Mucosa of rectum (tissue), 2 donors: ENCODE measurements around the gene SMAD3.

Source experiments
- H3K27ac ChIP-seq, 2 donors: one replicate each; pipeline ENCODE4 v1.7.0; 2013; ENCODE audit warnings: inconsistent platforms in 2 of 2, low read depth in 2 of 2, low read length in 2 of 2
- H3K27me3 ChIP-seq, 2 donors: one replicate each; pipeline ENCODE4 v1.7.0; 2013; ENCODE audit warnings: low read length in 2 of 2; ENCODE audit not compliant: control insufficient read depth in 2 of 2, insufficient read depth in 2 of 2
- H3K36me3 ChIP-seq, 2 donors: one replicate each; pipeline ENCODE4 v1.7.0; 2013; ENCODE audit warnings: low read length in 2 of 2; ENCODE audit not compliant: control insufficient read depth in 2 of 2, insufficient read depth in 2 of 2
- H3K4me1 ChIP-seq, 2 donors: one replicate each; pipeline ENCODE4 v1.7.0; 2013; ENCODE audit warnings: low read length in 2 of 2, mild to moderate bottlenecking in 1 of 2; ENCODE audit not compliant: control insufficient read depth in 2 of 2, insufficient read depth in 2 of 2
- H3K4me3 ChIP-seq, 2 donors: one replicate each; pipeline ENCODE4 v1.7.0; 2013; ENCODE audit warnings: low read length in 2 of 2
- H3K9ac ChIP-seq, 2 donors: one replicate each; pipeline ENCODE4 v1.7.0; 2013; ENCODE audit warnings: low read length in 2 of 2, low read depth in 1 of 2, mild to moderate bottlenecking in 1 of 2
- H3K9me3 ChIP-seq, 2 donors: one replicate each; pipeline ENCODE4 v1.7.0; 2013; ENCODE audit warnings: low read length in 2 of 2; ENCODE audit not compliant: control insufficient read depth in 2 of 2
- donor health status: healthy.
- donor health status: Normal muscosa, but diverticular disease.

The SMAD3 gene

DNA sequence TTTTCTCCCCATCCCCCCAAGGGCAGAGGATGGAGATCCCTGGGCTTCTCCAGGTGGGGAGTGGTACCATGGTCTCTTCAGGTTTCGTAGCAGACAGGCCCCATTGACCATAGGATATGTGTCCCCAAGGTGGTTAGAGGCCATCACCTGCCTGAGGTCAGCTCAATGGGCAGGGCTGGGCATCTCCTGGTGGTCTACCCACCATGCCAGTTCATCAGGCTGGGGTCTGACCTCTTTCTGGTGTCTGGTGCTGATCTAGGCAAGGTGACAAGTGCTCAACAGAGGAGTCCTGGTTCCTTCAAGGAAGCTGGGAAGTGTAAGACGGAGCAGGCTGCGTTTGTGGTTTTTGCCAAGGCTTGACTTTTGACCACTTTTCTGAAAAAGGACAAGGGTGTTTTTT lies 71.4 kb downstream of the SMAD3 start:
- no peak overlapping the region for H3K9ac ChIP-seq
- H3K36me3 ChIP-seq, result peaks cover 0 to 2% of the 10 kb centered on the region in 2 donors
- no peaks in the 10 kb centered on the region for H3K27me3 ChIP-seq
- peak overlapping the region in 1 of 2 donors; percentile 38 for H3K27ac ChIP-seq
- H3K9me3 ChIP-seq, result no peaks in the 10 kb centered on the region
- H3K4me3 ChIP-seq, result no peak overlapping the region
- H3K4me1 ChIP-seq, result peaks cover 25 to 30% of the 10 kb centered on the region in 2 donors

DNA sequence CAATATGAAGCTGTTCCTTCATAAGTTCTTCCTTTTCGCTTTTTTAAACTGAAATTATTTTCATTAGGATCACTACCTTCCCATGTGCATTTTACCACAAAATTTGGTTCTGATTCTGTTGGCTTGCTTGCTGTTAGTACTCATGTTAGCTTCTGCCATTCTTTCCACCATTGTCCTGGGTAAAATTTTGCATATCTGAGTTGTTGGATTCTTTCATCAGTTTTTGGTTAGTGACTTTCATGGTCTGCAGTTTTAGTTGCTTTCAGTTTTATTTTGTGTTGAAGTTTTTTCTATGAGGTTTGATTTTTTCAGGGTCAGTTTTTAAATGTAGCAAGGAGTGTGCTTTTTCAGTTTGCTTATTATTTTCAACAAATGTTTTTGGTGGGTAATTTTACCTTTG lies 71.9 kb downstream of the SMAD3 start:
- H3K9ac ChIP-seq, result no peak overlapping the region
- H3K36me3 ChIP-seq, result peaks cover 0 to 2% of the 10 kb centered on the region in 2 donors
- no peak overlapping the region for H3K4me3 ChIP-seq
- peaks cover 25 to 30% of the 10 kb centered on the region in 2 donors for H3K4me1 ChIP-seq
- H3K27ac ChIP-seq, result peak overlapping the region; percentile 54 to 56
- no peaks in the 10 kb centered on the region for H3K9me3 ChIP-seq
- no peaks in the 10 kb centered on the region for H3K27me3 ChIP-seq

DNA sequence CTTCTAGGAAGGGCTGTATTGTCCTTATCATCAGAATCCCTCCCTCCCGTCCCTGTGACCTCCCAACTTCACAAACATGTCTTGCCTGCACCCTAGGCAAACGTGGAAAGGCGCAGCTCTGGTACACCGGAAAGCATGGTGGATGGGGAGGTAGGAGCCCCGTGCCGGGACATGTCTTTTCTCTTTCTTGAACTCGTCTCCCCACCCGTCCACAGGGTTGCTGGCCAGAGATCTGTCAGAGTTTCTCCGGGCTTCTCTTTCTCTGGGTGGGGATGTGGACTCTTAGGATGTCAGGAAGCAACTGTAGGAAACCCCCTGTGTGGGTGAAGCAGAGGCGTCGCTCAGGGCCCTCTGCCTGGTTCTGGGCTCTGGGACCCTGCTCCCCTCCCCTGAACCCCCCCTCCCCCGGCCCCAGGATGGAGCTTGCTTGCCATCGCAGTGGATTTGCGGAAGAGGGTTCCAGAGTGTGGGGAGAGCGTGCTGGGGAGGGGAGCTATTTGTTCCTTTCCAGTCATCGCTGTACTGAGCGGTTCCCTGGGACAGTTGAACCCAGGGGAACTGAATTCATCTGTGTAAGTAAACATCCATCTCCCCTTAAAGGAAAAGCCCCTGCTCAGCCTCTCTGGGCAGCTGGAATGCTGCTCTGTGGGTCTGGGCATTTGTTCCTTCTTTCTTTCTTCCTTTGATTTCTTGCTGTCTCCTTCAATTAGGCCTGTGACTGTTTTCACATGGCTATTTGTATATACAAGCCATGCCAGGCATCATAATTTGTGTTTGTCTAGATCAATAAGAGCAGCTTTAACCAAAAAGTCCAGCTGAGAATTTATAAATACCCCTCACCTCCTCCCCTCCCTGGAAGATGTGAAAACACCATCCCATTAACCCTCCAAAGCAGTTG lies 72.8 kb downstream of the SMAD3 start:
- peaks cover 0 to 2% of the 10 kb centered on the region in 2 donors for H3K36me3 ChIP-seq
- H3K4me1 ChIP-seq, result peaks cover 24 to 30% of the 10 kb centered on the region in 2 donors
- no peak overlapping the region for H3K9ac ChIP-seq
- H3K27ac ChIP-seq, result peak overlapping the region; percentile 54 to 56
- H3K27me3 ChIP-seq, result no peaks in the 10 kb centered on the region
- H3K4me3 ChIP-seq, result no peak overlapping the region
- no peaks in the 10 kb centered on the region for H3K9me3 ChIP-seq

DNA sequence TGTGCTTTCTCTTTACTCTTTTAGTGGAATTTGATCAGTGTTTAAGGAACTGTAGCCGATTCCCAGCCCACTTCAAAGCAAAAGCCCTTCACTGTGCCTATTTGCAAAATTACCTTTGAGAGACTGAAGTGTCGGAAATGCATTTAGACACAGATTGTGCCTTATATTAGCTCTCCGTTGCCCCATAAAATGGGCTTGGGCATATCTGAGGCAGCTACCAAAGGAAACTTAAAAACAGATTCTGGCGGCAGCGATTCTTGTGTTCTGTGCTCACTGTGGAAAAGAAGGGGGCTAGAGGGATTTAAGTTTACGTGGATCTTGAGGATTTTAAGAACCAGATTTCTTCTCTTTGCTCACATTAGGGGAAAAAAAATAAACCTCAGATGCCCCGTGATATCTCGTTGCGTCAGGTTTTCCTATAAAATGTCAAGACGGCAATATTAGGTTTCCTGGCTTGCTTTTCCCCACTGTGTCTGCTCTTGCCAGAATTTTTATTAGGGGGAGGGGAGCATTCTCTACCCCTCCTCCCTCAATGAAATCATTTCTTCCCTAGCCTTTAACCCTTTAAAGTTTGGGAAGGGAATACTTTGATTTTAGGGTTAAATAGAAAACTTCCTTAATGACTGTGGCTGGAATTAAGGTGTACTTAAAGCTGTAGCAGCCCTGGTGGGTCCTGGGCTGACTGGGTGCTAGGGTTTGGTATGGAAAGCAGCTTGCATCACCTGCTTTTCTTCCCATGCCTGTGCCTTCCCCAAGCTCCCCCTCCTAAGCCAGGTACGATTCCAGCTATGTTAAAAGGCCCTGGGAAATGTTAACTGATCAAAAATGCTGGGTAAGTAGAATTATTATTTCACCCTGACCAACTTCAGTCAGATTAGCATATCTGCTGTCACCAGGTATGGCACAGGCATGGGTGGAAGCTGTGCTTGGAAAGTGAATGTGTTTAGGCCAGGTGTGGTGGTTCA lies 73.8 kb downstream of the SMAD3 start:
- Histone ChIP-seq H3K36me3 (peaks cover 0 to 2% of the 10 kb centered on the region in 2 donors), H3K27me3 (no peaks in the 10 kb centered on the region), H3K4me1 (peaks cover 18 to 21% of the 10 kb centered on the region in 2 donors), H3K27ac (peak overlapping the region; percentile 47 to 56), H3K9ac (no peak overlapping the region), H3K4me3 (no peak overlapping the region), H3K9me3 (no peaks in the 10 kb centered on the region)

DNA sequence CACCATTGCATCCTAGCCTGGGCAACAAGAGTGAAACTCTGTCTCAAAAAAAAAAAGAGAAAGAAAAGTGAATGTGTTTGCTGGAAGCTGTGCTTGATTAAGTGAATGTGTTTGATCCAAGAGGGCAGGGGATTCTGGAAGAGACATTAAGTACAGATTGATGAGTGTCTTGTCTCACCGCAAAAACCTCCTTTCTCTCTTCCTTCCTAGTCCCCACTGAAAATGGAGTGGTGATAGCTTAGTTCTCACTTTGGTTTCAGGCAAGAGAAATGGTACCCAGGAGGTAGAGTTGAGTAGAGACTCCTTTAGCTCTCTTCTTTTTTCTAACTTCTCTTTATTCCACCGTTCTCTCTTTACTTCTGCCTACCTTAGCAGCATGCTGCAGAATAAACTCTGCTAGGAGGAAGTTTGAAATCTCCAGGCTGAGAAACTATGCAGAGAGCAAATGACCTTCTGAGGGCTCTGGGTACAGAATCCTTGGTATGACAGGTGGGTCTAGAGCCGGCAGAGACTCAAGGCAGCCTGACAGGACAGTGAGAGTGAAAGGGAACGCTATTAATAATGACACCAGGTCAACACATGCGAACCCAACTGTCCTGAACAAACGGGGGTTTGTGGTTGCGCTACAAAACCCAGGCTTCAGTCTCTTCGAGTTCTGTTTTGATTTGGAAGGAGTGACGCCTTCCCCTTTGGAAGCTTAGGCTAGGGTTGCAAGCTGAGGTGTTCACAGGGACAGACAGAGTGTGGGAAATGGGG lies 74.9 kb downstream of the SMAD3 start:
- Histone ChIP-seq H3K9me3 (no peaks in the 10 kb centered on the region), H3K27ac (no peak overlapping the region), H3K36me3 (peaks cover 0 to 2% of the 10 kb centered on the region in 2 donors), H3K27me3 (no peaks in the 10 kb centered on the region), H3K9ac (no peak overlapping the region), H3K4me3 (no peak overlapping the region), H3K4me1 (peaks cover 14 to 15% of the 10 kb centered on the region in 2 donors)

DNA sequence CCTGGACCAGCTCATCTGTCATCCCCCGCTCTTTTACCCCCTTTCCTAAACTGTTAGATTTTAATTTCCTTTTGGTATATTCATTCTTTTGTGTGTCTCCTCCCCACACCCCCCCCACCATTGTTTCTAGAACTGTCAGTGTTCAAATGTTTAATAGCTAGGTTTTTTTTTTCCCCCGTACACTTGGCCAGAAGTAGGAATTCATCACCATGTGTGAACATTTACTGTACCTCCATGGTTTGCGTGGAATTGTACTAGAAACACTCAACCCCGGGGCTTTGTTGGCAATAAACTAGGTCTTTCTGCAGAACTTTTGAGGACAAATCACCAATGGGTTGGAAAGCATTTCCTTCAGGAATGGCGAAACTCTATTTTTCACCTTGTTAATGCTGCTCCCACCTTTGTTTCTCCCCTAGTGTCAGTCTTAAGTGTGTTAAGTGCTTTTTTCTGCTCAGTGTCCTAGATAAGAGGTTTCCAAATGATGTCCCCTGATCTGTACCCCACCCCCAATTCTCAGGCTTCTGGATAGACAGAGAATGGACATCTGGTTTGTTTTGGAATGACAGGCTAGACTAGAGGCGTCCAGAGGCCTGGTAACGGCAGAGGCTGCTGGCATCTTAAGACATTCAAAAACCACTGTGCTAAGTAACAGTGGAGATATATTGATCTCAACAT lies 76.8 kb downstream of the SMAD3 start:
- peaks cover 23 to 28% of the 10 kb centered on the region in 2 donors for H3K4me1 ChIP-seq
- H3K27ac ChIP-seq, result no peak overlapping the region
- H3K36me3 ChIP-seq, result peaks cover 0 to 2% of the 10 kb centered on the region in 2 donors
- H3K4me3 ChIP-seq, result no peak overlapping the region
- no peaks in the 10 kb centered on the region for H3K27me3 ChIP-seq
- H3K9ac ChIP-seq, result no peak overlapping the region
- H3K9me3 ChIP-seq, result no peaks in the 10 kb centered on the region

DNA sequence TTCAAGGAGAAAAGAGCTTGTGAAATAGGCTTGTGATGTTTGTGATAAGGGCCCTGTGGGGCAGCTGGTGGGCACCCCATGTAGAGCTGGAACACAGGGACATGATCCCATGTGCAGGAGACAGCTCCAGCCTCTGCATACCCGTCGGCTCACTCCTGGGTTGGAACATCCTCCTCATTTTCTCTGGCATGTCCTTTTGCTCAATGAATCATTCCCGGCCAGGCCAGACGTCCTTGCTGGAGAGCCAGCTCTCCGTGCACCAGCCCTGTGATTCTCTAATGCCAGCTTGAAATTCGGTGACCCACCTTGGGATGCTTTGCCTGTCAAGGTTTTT lies 77.3 kb downstream of the SMAD3 start:
- no peak overlapping the region for H3K27ac ChIP-seq

DNA sequence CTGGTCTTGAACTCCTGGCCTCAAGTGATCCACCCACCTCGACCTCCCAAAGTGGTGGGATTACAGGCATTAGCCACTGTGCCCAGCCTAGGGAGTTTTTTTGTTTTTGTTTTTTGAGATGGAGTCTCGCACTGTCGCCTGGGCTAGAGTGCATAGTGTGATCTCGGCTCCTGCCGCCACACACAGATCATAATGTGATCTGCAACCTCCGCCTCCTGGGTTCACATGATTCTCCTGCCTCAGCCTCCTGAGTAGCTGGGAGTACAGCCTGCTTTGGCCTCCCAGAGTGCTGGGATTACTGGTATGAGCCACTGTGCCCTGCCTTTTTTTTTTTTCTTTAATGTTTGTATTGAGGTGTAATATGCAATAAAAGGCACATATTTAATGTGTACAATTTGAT lies 78.2 kb downstream of the SMAD3 start:
- Histone ChIP-seq H3K4me3 (no peak overlapping the region), H3K36me3 (peaks cover 0 to 2% of the 10 kb centered on the region in 2 donors), H3K9ac (no peak overlapping the region), H3K27me3 (no peaks in the 10 kb centered on the region), H3K9me3 (no peaks in the 10 kb centered on the region), H3K27ac (no peak overlapping the region), H3K4me1 (peaks cover 37 to 43% of the 10 kb centered on the region in 2 donors)

More for the DNA sequence above, 77.3 kb downstream of the SMAD3 start:
- Histone ChIP-seq H3K4me3 (no peak overlapping the region), H3K4me1 (peaks cover 28 to 33% of the 10 kb centered on the region in 2 donors), H3K36me3 (peaks cover 0 to 2% of the 10 kb centered on the region in 2 donors), H3K9me3 (no peaks in the 10 kb centered on the region), H3K9ac (no peak overlapping the region), H3K27me3 (no peaks in the 10 kb centered on the region)

DNA sequence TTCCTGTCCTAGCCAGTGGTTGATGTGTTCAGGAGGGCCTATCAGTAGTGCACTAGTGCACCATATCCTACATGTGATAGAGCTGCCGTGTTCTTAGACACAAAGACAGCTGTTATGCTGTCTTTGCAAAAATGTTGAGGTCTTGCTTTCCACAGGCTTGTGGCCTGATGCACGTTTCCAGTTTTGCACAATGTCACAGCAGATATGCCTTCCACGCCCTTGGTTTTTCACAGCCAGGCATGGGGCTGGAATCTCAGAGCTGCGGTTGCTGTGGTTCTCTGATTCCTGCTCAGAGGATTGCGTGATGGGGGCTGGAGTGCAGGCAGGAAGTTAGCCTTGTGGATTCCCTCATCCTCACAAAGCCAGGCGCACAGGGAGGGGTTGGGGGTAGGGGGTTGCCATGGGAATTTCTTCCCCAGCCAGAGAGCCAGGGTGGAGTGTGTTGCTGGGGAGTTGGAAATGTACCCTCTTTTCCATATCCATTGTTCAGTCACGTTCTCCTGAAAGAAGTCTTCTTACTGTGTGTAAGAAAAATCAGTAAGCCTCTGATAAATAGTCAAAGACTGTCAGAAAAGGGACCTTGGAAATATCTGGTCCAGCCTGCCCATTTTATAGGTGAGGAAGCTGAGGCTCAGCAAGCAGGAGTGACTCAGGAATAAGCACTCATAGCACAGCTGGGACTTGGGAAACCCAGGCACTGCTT lies 79.4 kb downstream of the SMAD3 start:
- Histone ChIP-seq H3K9ac (no peak overlapping the region), H3K9me3 (no peaks in the 10 kb centered on the region), H3K27me3 (no peaks in the 10 kb centered on the region), H3K36me3 (peaks cover 0 to 2% of the 10 kb centered on the region in 2 donors), H3K4me3 (no peak overlapping the region), H3K4me1 (peaks cover 45 to 49% of the 10 kb centered on the region in 2 donors), H3K27ac (peak overlapping the region; percentile 1 to 4)
